ENCODE data around the gene FER.

DNA sequence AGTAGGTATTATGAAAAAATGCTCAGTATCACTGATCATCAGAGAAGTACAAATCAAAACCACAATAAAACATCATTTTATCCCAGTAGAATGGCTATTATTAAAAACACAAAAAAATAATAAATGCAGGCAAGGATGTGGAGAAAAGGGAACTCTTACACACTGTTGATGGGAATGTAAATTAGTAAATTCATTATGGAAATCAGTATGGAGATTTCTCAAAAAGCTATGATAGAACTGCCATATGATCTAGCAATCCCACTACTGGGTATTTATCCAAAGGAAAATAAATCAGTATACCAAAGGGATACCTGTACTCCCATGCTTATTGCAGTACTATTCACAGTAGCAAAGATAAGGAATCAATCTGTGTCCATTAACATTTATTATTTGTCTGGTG lies 209.6 kb downstream of the FER start:
- TF ChIP-seq POLR2AphosphoS5 (IDR thresholded peaks at IDR 0.05; ENCODE audit: insufficient read depth in 1 of 2, low read depth in 1 of 2) (no peak), CTCF (IDR thresholded peaks at IDR 0.05) (no peak)
